GM12878 (cell line): ENCODE data around the gene PKMYT1. TPM values are rescaled to one million over a fixed set of nuclear protein-coding genes. Genes with fewer than 3 reads are reported as not detected.
A peak's percentile ranks its signal among the peaks of the same experiment; 100 is the strongest.

Experiments
- ASH2L ChIP-seq: fragments of 300-600, 200-600 bp; sonication (generic); IDR thresholded peaks from 2 replicates; pipeline ENCODE4 v1.6.1; 2017; ENCODE audit warnings: low read depth, mild to moderate bottlenecking, borderline replicate concordance
- ELK1 ChIP-seq: IDR thresholded peaks from 2 replicates; pipeline ENCODE4 v1.6.1; 2012; ENCODE audit warnings: low read depth, low read length, improper control_type of control experiment
- EZH2 ChIP-seq: IDR thresholded peaks from 2 replicates; pipeline ENCODE4 v1.6.1; 2012; ENCODE audit warnings: low read depth, mild to moderate bottlenecking, control low read depth, inconsistent platforms, low read length, borderline replicate concordance; ENCODE audit not compliant: control insufficient read depth
- GATAD2B ChIP-seq: fragments of 450-650 bp; conservative IDR thresholded peaks from 2 replicates; pipeline ENCODE4 v1.6.1; 2017; ENCODE audit warnings: low read depth, mild to moderate bottlenecking, moderate library complexity
- HSF1 ChIP-seq: fragments of 150-350 bp; IDR thresholded peaks from 2 replicates; pipeline ENCODE4 v1.6.1; 2014; ENCODE audit warnings: mild to moderate bottlenecking, low read depth, low read length
- NBN ChIP-seq: fragments of 450-650 bp; IDR thresholded peaks from 2 replicates; pipeline ENCODE4 v1.6.1; 2016
- PBX3 ChIP-seq: IDR thresholded peaks from 2 replicates; pipeline ENCODE4 v1.6.1; 2011; ENCODE audit warnings: mild to moderate bottlenecking, low read depth, low read length, moderate library complexity; ENCODE audit not compliant: insufficient replicate concordance
- ZNF24 ChIP-seq: fragments of 450-650 bp; IDR thresholded peaks from 2 replicates; pipeline ENCODE4 v1.6.1; 2017; ENCODE audit warnings: antibody characterized with exemption, mild to moderate bottlenecking
- polyA plus RNA-seq, 11 experiments: library from polyadenylated mRNA; depleted of rRNA in 4 of 11; unstranded in 6 of 11; stranded (reverse) in 5 of 11; fragments of >200 nt; fragmentation: Nextera tagmentation in 4 of 11; fragmentation: Illumina TruSeq in 1 of 11; extraction: Ambion mirVana in 4 of 11; extraction: Trizol in 1 of 11; gene quantifications; 1 replicate in 1 of 11; 2 replicates in 10 of 11; pipeline versions ENCODE4 v1.2.1 to v1.2.3, GENCODE V29; 2011 to 2016; ENCODE audit warnings: inconsistent platforms in 2 of 11, missing spikeins in 2 of 11, low read depth in 1 of 11
- total RNA-seq, 4 experiments: library from RNA; depleted of rRNA in 3 of 4; stranded (reverse); fragments of >200 nt in 3 of 4; fragmentation: Illumina TruSeq in 1 of 4; extraction: Trizol in 1 of 4; gene quantifications; 2 replicates each; pipeline versions ENCODE4 v1.2.1 to v1.2.3, GENCODE V29; 2013 to 2021
- TF ChIP-seq, protein P1 (sequence below): fragments of 450-650 bp; IDR thresholded peaks from 2 replicates; pipeline ENCODE4 v1.6.1; 2017; ENCODE audit warnings: low read depth, mild to moderate bottlenecking, moderate library complexity

PKMYT1 gene
- total and polyA plus RNA-seq, 10 of the 15 experiments (the other 5 are each of a cell fraction or from before 2014, with no cell fraction given): 4.6 to 101 (median 29.9) TPM

GRCh38 chr16:3020247-3020603 is 40.0 kb upstream of the PKMYT1 start, which contains the start of gene TNFRSF12A (continued):
- TF ChIP-seq EZH2 (no peak), ZNF24 (no peak), HSF1 (no peak), GATAD2B (no peak), NBN (no peak), ELK1 (0 out of 2 replicates have a peak, but pooled peaks have one; percentile 20), ASH2L (no peak), PBX3 (no peak)
- TF ChIP-seq, protein P1, sequence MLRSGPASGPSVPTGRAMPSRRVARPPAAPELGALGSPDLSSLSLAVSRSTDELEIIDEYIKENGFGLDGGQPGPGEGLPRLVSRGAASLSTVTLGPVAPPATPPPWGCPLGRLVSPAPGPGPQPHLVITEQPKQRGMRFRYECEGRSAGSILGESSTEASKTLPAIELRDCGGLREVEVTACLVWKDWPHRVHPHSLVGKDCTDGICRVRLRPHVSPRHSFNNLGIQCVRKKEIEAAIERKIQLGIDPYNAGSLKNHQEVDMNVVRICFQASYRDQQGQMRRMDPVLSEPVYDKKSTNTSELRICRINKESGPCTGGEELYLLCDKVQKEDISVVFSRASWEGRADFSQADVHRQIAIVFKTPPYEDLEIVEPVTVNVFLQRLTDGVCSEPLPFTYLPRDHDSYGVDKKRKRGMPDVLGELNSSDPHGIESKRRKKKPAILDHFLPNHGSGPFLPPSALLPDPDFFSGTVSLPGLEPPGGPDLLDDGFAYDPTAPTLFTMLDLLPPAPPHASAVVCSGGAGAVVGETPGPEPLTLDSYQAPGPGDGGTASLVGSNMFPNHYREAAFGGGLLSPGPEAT: no peak
